ENCODE results near the gene DHX40.

DNA sequence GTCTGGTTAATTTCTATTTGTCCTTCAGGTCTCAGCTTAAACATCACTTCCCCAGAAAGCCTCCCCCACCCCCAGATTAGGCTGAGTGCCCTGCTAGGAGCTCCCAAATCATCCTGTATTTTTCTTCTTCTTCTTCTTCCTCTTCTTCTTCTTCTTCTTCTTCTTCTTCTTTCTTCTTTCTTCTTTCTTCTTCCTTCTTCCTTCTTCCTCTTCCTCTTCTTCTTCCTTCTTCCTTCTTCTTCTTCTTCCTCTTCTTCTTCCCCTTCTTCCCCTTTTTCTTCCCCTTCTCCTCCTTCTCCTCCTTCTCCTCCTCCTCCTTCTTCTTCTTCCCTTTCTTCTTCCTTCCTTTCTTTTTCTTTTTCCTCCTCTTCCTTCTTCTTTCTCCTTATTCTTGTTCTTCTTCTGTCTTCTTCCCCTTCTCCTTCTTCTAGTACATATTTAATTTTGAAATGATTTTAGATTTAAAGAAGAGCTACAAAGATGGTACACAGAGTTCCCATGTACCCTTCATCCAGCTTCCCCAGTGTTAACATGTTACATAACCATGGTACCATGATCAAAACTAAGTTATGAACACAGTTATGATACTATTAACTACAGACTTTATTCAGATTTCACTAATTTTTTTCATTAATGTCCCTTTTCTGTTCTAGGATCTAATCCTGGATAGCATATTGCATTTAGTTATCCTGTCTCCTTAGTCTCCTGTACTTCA lies 27.1 kb upstream of the DHX40 start:
- TF ChIP-seq CTCF (IDR thresholded peaks at IDR 0.05) (no peak), POLR2A (IDR thresholded peaks at IDR 0.05) (no peak)

All from adrenal gland (tissue), 5 donors.